ENCODE results near the gene GPS2.

Gene GPS2

DNA sequence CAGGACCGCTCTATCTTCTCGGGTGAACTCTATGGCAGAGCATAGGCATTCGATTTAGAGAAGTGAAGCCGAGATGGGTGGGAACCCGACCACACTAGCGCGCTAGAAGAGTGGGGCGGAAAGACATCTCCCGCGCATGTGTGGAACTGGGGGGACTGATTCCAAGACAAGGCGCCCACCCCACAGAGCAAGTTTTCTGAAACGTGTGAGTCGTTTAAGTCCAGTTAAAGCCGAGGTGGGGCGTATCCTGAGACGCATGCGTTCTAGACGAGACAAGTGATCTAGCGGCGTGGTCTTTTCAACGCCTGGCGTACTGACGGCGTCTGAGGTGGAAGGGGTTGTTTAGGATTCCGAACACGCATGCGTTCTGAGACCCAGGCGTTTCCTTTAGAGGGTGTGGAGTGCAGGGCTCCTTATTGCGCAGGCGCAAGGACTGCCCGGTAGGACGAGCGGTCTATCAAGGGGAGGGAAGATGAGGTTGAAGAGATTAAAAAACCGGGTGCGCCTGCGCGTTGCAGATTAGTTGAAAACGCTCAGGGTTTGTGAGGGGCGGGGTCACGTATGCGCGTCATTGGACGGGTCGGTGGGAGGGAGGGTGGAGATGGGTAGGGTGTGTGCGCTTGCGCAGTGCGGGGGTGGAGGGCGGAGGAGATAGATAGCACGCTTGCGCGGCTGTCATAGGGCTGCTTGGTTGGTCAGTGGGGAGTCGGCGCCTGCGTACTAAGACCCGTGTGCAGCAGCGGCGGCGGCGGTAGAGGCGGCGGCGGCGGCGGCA is 8.1 kb downstream of the GPS2 start, which contains the start of gene EIF5A (continued):
- TF ChIP-seq, protein P1, sequence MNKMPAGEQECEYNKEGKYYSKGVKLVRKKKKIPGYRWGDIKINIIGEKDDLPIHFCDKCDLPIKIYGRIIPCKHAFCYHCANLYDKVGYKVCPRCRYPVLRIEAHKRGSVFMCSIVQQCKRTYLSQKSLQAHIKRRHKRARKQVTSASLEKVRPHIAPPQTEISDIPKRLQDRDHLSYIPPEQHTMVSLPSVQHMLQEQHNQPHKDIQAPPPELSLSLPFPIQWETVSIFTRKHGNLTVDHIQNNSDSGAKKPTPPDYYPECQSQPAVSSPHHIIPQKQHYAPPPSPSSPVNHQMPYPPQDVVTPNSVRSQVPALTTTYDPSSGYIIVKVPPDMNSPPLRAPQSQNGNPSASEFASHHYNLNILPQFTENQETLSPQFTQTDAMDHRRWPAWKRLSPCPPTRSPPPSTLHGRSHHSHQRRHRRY (tag by site-specific recombination; IDR thresholded peaks at IDR 0.05) = no peak
- TF ChIP-seq ZNF335 (tag by site-specific recombination; conservative IDR thresholded peaks at IDR 0.05) (peak; percentile 73), ZNF621 (tag by site-specific recombination; IDR thresholded peaks at IDR 0.05) (no peak), ZNF114 (tag by site-specific recombination; IDR thresholded peaks at IDR 0.05) (no peak), ZNF221 (tag by site-specific recombination; IDR thresholded peaks at IDR 0.05; ENCODE audit: borderline replicate concordance) (no peak), ZNF146 (tag by site-specific recombination; IDR thresholded peaks at IDR 0.05) (no peak), ZNF768 (tag by site-specific recombination; IDR thresholded peaks at IDR 0.05) (no peak), KLF1 (tag by site-specific recombination; IDR thresholded peaks at IDR 0.05) (peak; percentile 31), ZNF214 (tag by site-specific recombination; IDR thresholded peaks at IDR 0.05; ENCODE audit: borderline replicate concordance) (no peak), ZNF654 (tag by site-specific recombination; IDR thresholded peaks at IDR 0.05; ENCODE audit: low read depth) (no peak), KLF8 (tag by site-specific recombination; IDR thresholded peaks at IDR 0.05) (peak; percentile 15), GLI4 (tag by site-specific recombination; IDR thresholded peaks at IDR 0.05) (no peak), ZNF571 (tag by site-specific recombination; IDR thresholded peaks at IDR 0.05) (no peak), ZNF354C (tag by site-specific recombination; IDR thresholded peaks at IDR 0.05; ENCODE audit: borderline replicate concordance, low read depth) (no peak), ZEB2 (tag by site-specific recombination; IDR thresholded peaks at IDR 0.05) (peak; percentile 70; the same call in 1 of the 2 replicates), EGR2 (tag by site-specific recombination; IDR thresholded peaks at IDR 0.05; ENCODE audit: low read depth) (peak; percentile 57; the same call in 1 of the 2 replicates), PRDM1 (tag by site-specific recombination; IDR thresholded peaks at IDR 0.05) (no peak), ZNF174 (tag by site-specific recombination; IDR thresholded peaks at IDR 0.05) (no peak), ZNF133 (tag by site-specific recombination; IDR thresholded peaks at IDR 0.05) (no peak), ZNF843 (tag by site-specific recombination; IDR thresholded peaks at IDR 0.05) (no peak)
- TF ChIP-seq, protein P2, sequence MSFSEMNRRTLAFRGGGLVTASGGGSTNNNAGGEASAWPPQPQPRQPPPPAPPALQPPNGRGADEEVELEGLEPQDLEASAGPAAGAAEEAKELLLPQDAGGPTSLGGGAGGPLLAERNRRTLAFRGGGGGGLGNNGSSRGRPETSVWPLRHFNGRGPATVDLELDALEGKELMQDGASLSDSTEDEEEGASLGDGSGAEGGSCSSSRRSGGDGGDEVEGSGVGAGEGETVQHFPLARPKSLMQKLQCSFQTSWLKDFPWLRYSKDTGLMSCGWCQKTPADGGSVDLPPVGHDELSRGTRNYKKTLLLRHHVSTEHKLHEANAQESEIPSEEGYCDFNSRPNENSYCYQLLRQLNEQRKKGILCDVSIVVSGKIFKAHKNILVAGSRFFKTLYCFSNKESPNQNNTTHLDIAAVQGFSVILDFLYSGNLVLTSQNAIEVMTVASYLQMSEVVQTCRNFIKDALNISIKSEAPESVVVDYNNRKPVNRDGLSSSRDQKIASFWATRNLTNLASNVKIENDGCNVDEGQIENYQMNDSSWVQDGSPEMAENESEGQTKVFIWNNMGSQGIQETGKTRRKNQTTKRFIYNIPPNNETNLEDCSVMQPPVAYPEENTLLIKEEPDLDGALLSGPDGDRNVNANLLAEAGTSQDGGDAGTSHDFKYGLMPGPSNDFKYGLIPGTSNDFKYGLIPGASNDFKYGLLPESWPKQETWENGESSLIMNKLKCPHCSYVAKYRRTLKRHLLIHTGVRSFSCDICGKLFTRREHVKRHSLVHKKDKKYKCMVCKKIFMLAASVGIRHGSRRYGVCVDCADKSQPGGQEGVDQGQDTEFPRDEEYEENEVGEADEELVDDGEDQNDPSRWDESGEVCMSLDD (tag by site-specific recombination; IDR thresholded peaks at IDR 0.05) = peak; percentile 7; the same call in 1 of the 2 replicates
- TF ChIP-seq, protein P3, sequence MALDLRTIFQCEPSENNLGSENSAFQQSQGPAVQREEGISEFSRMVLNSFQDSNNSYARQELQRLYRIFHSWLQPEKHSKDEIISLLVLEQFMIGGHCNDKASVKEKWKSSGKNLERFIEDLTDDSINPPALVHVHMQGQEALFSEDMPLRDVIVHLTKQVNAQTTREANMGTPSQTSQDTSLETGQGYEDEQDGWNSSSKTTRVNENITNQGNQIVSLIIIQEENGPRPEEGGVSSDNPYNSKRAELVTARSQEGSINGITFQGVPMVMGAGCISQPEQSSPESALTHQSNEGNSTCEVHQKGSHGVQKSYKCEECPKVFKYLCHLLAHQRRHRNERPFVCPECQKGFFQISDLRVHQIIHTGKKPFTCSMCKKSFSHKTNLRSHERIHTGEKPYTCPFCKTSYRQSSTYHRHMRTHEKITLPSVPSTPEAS (tag by site-specific recombination; IDR thresholded peaks at IDR 0.05) = no peak
- TF ChIP-seq, protein P4, sequence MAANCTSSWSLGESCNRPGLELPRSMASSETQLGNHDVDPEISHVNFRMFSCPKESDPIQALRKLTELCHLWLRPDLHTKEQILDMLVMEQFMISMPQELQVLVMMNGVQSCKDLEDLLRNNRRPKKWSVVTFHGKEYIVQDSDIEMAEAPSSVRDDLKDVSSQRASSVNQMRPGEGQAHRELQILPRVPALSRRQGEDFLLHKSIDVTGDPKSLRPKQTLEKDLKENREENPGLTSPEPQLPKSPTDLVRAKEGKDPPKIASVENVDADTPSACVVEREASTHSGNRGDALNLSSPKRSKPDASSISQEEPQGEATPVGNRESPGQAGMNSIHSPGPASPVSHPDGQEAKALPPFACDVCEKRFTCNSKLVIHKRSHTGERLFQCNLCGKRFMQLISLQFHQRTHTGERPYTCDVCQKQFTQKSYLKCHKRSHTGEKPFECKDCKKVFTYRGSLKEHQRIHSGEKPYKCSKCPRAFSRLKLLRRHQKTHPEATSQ (tag by site-specific recombination; IDR thresholded peaks at IDR 0.05) = no peak
- TF ChIP-seq, protein P5, sequence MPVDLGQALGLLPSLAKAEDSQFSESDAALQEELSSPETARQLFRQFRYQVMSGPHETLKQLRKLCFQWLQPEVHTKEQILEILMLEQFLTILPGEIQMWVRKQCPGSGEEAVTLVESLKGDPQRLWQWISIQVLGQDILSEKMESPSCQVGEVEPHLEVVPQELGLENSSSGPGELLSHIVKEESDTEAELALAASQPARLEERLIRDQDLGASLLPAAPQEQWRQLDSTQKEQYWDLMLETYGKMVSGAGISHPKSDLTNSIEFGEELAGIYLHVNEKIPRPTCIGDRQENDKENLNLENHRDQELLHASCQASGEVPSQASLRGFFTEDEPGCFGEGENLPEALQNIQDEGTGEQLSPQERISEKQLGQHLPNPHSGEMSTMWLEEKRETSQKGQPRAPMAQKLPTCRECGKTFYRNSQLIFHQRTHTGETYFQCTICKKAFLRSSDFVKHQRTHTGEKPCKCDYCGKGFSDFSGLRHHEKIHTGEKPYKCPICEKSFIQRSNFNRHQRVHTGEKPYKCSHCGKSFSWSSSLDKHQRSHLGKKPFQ (tag by site-specific recombination; IDR thresholded peaks at IDR 0.05) = 0 out of 2 replicates have a peak, but pooled peaks have one; percentile 57
- TF ChIP-seq, protein P6, sequence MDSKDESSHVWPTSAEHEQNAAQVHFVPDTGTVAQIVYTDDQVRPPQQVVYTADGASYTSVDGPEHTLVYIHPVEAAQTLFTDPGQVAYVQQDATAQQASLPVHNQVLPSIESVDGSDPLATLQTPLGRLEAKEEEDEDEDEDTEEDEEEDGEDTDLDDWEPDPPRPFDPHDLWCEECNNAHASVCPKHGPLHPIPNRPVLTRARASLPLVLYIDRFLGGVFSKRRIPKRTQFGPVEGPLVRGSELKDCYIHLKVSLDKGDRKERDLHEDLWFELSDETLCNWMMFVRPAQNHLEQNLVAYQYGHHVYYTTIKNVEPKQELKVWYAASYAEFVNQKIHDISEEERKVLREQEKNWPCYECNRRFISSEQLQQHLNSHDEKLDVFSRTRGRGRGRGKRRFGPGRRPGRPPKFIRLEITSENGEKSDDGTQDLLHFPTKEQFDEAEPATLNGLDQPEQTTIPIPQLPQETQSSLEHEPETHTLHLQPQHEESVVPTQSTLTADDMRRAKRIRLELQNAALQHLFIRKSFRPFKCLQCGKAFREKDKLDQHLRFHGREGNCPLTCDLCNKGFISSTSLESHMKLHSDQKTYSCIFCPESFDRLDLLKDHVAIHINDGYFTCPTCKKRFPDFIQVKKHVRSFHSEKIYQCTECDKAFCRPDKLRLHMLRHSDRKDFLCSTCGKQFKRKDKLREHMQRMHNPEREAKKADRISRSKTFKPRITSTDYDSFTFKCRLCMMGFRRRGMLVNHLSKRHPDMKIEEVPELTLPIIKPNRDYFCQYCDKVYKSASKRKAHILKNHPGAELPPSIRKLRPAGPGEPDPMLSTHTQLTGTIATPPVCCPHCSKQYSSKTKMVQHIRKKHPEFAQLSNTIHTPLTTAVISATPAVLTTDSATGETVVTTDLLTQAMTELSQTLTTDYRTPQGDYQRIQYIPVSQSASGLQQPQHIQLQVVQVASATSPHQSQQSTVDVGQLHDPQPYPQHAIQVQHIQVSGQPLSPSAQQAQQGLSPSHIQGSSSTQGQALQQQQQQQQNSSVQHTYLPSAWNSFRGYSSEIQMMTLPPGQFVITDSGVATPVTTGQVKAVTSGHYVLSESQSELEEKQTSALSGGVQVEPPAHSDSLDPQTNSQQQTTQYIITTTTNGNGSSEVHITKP (tag by site-specific recombination; IDR thresholded peaks at IDR 0.05) = peak; percentile 57

Data from HEK293 (cell line).